Measurements from ENCODE around the gene BCAN.

The BCAN gene

DNA sequence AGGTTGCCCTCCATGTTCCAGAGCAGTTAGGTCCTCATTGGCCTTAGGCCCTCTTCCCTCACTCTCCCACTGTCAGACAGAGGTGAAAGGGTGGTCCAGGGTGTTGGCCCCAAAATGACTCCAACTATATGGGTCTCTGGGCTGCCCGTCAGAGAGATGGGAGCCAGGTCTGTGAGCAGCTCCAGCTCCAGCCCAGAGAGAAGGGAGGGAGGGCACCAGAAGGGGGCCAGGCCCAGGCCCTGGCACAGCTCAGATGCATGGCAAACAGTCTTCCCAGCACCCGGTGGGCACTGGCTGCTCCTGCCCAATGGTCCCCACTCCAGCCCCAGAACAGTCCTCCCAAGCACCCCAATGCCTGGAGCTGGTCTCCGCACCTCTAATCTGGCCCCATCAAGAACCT lies 2.2 kb downstream of the BCAN start:
- no peak for DNase-seq (ENCODE audit: low read depth in 2 of 2)

DNA sequence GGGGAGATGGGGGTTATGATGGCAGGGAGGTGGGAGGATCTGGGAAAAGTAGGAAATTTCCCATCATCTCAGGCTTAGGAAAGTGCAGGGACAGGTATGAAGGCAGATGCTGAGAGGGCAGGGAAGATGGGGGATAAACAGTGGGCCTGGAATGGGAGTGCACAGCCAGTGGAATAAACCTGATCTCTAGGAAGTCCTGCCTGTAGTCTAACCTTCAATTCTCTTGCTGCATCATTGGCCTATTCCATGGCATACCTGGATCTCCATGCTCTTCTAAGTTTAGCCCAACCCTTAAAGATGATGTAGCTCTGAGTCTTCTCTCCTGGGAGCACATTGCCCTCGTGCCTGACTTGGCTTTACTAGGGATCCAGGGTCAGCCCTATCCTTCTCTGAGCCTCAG lies 2.7 kb downstream of the BCAN start:
- no peak for DNase-seq (ENCODE audit: low read depth in 2 of 2)

GRCh38 chr1:156645056-156645455 lies 3.1 kb downstream of the BCAN start:
- DNase-seq (ENCODE audit: low read depth in 2 of 2), result no peak

- DNase-seq (ENCODE audit: low read depth in 2 of 2), result no peak
Observed at GRCh38 chr1:156645666-156646065, 3.7 kb downstream of the BCAN start.

GRCh38 chr1:156646738-156647211 lies 4.9 kb downstream of the BCAN start:
- no peak for DNase-seq (ENCODE audit: low read depth in 2 of 2)

- no peak for DNase-seq (ENCODE audit: low read depth in 2 of 2)
Observed at GRCh38 chr1:156647351-156647750, 5.4 kb downstream of the BCAN start.

GRCh38 chr1:156648496-156648895 lies 6.6 kb downstream of the BCAN start:
- no peak for DNase-seq (ENCODE audit: low read depth in 2 of 2)

GRCh38 chr1:156648951-156649350 lies 7.0 kb downstream of the BCAN start:
- no peak for DNase-seq (ENCODE audit: low read depth in 2 of 2)

GRCh38 chr1:156652131-156652991 lies 10.4 kb downstream of the BCAN start:
- DNase-seq (ENCODE audit: low read depth in 2 of 2), result no peak

- no peak for DNase-seq (ENCODE audit: low read depth in 2 of 2)
Observed at GRCh38 chr1:156652992-156653355, 11.1 kb downstream of the BCAN start.

DNA sequence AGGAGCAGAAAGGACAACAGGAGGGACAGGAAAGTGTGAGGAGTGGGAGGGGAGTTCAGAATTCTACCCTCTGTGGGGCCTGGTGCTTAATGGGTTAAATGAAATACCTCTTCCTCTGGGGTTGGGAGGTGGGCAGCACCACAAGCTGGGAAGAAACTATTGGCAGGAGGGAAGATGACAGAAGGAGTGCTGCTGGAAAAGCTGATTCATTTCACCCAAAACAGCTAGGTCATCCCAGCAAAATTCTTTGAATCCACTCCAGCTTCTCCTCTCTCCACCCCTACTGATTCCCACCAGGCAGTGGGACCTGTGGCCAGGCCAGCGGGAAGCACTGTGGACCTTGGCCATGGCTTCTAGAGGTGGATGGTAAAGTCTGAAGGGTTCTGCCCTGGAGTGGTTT lies 12.8 kb downstream of the BCAN start:
- DNase-seq (ENCODE audit: low read depth in 2 of 2), result no peak

- no peak for DNase-seq (ENCODE audit: low read depth in 2 of 2)
Observed at GRCh38 chr1:156655151-156655903, 13.4 kb downstream of the BCAN start.

DNA sequence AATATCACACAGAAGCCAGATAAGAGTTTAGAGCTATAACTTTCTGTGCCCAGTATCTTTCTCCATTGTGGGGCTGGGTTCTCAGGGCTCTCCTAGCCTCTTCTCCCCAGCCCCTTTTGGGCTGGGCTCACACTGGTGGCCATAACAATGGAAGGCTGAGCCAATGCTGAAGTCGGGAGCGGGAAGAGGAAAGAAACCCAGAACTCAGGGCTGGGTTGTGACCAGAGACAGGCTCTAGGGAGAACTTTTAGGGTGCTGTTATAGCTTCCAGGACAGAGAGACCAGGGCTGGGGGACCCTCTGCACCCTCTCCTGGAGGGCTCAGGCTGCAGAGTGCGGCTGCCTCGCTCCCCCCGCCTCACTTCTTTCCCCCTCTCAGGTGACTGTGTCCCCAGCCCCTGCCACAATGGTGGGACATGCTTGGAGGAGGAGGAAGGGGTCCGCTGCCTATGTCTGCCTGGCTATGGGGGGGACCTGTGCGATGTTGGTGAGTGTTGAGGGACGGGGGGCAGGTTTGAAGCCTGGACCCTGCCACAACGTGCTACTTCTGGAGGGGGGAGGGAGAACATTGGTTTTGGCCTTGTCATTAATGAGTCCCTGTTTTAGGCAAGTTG lies 14.1 kb downstream of the BCAN start:
- no peak for DNase-seq (ENCODE audit: low read depth in 2 of 2)

GRCh38 chr1:156656806-156657740 lies 15.2 kb downstream of the BCAN start:
- peak; percentile 58 to 77 for DNase-seq (ENCODE audit: low read depth in 2 of 2)

GRCh38 chr1:156657741-156658319 lies 15.9 kb downstream of the BCAN start:
- no peak for DNase-seq (ENCODE audit: low read depth in 2 of 2)

DNA sequence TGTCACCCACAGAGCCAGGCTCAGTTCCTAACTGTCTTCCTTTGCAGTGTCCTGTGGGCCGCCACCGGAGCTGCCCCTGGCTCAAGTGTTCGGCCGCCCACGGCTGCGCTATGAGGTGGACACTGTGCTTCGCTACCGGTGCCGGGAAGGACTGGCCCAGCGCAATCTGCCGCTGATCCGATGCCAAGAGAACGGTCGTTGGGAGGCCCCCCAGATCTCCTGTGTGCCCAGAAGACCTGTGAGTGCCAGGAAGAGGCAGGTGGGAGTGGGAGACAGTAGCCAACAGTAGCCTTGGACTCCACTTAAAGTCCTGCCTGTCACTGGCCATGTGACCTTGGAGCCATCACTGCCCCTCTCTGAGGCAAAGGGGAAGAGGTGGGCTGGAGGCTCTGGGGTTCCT lies 16.6 kb downstream of the BCAN start:
- DNase-seq (ENCODE audit: low read depth in 2 of 2), result no peak

DNA sequence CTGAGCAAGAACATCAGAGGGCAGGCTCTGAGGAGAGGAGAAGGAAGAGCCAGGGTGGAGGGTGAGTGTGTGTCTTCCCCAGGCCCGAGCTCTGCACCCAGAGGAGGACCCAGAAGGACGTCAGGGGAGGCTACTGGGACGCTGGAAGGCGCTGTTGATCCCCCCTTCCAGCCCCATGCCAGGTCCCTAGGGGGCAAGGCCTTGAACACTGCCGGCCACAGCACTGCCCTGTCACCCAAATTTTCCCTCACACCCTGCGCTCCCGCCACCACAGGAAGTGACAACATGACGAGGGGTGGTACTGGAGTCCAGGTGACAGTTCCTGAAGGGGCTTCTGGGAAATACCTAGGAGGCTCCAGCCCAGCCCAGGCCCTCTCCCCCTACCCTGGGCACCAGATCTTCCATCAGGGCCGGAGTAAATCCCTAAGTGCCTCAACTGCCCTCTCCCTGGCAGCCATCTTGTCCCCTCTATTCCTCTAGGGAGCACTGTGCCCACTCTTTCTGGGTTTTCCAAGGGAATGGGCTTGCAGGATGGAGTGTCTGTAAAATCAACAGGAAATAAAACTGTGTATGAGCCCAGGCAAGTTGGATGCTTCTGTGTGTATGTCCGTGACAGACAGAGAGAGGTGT lies 17.1 kb downstream of the BCAN start:
- no peak for DNase-seq (ENCODE audit: low read depth in 2 of 2)

DNA sequence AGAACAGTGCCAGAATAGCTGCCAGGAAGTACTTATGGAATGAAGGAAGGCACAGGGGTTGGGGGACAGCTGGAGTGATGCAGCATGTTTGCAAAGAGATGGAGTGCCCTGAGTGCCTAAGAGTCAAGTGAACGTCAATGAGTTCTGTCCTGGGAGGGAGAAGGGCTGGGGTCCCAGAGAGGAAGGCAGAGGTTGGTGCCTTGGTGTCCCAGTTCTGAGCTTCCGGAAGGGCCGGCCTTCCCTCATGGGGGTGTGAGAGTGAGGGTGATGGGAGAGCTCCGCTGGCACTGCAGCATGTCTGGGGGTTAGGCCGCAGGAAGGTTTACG lies 17.7 kb downstream of the BCAN start:
- DNase-seq (ENCODE audit: low read depth in 2 of 2), result no peak

DNA sequence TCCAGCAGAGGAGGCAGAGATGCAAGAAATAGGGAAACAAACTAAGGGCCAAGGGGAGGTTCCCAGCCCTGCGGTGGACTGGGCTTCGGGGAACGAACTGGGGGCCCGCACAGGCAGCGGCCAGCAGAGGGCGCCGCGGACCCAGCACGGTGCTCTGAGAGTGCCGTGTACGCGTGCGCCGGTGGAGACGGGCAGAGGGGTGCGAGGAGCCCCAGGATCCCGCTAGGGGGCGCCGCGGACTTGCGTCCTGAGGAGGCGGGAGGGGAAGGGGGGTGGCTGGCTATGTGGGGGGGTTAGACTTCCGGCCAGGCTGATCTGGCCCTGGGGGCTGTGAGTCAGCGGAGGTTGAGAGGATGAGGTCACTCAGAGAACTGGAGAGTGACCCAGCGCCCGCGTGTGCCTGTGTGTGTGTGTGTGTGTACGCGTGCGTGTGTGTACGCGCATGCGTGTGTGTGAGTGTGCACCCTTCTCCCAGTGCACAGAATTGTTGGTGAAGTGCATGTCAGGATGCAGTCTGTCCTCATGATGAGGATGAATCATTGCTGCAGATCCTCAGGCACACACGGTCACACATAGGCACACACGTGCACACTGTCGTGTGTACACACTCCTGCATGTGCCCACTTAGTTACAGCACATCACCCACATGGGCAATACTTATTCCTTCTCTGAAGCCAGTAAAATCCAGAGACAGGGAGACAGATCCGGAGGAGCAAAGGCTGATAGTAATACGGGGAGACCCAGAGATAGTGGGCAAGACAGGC lies 18.3 kb downstream of the BCAN start:
- peak; percentile 75 to 95 for DNase-seq (ENCODE audit: low read depth in 2 of 2)

DNA sequence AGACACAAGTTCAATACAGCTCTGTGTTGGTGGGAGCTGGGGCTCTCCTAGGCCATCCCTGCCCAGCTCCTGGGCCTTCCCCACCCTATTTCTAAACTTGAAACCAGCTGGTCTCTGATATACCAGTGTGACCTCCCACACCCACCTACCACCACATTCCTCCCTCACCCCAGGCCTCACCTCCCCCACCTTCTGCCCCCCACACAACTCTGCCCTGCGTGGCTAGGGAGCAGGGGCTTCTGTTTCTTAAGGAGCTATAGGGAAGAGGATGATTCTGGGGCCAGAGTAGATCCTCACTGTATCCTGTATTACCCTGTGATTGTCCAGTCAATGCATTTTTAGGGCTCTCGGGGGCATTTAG lies 18.8 kb downstream of the BCAN start:
- no peak for DNase-seq (ENCODE audit: low read depth in 2 of 2)

Data from stimulated activated CD4-positive, alpha-beta T cell treated with anti-CD3 and anti-CD28 coated beads, Interleukin-12 subunit alpha, Interleukin-12 subunit beta, amount 100 ng/mL, for 24 hours (primary cell).